Astrocyte (in vitro differentiated cells and primary cell): ENCODE measurements around the gene SPOCK2. TPM values are rescaled to one million over a fixed set of nuclear protein-coding genes. Genes with fewer than 3 reads are reported as not detected.

Experiments
- DNase-seq: peaks from one replicate; pipeline ENCODE4 v3.0.0-alpha.2; 2010; ENCODE audit warnings: low read depth
- FAIRE-seq: peaks from 2 replicates; lab custom pipeline; 2011; peaks lifted over from hg19 to GRCh38; lab: Jason Lieb, UNC
- H2AFZ ChIP-seq: 2 replicates; pipeline ENCODE4 v1.6.0; 2012; ENCODE audit warnings: low read depth, low read length, inconsistent platforms
- H3K27ac ChIP-seq: 2 replicates; pipeline ENCODE4 v1.5.1; 2011; ENCODE audit warnings: low read depth, low read length, inconsistent platforms
- H3K27me3 ChIP-seq: 2 replicates; pipeline ENCODE4 v1.6.0; 2011; ENCODE audit warnings: low read length, inconsistent platforms; ENCODE audit not compliant: insufficient read depth
- H3K36me3 ChIP-seq: 2 replicates; pipeline ENCODE4 v1.5.1; 2011; ENCODE audit warnings: low read length, inconsistent platforms; ENCODE audit not compliant: insufficient read depth
- H3K4me1 ChIP-seq: 2 replicates; pipeline ENCODE4 v1.5.1; 2011; ENCODE audit warnings: low read length, inconsistent platforms; ENCODE audit not compliant: insufficient read depth
- H3K4me2 ChIP-seq: 2 replicates; pipeline ENCODE4 v1.6.0; 2012; ENCODE audit warnings: low read length, inconsistent platforms
- H3K4me3 ChIP-seq: 2 replicates; pipeline ENCODE4 v1.5.1; 2011; ENCODE audit warnings: low read depth, mild to moderate bottlenecking, low read length, inconsistent platforms; ENCODE audit not compliant: insufficient read depth
- H3K79me2 ChIP-seq: 2 replicates; pipeline ENCODE4 v1.6.0; 2012; ENCODE audit warnings: mild to moderate bottlenecking, low read length, inconsistent platforms; ENCODE audit not compliant: insufficient read depth
- H3K9ac ChIP-seq: 2 replicates; pipeline ENCODE4 v1.6.0; 2012; ENCODE audit warnings: mild to moderate bottlenecking, low read length, inconsistent platforms
- H3K9me3 ChIP-seq: 2 replicates; pipeline ENCODE4 v1.5.1; 2012; ENCODE audit warnings: low read depth, mild to moderate bottlenecking, low read length, inconsistent platforms; ENCODE audit not compliant: insufficient read depth
- H4K20me1 ChIP-seq: 2 replicates; pipeline ENCODE4 v1.6.0; 2012; ENCODE audit warnings: low read length, inconsistent platforms; ENCODE audit not compliant: insufficient read depth
- H3K27ac Mint-ChIP-seq: one replicate; pipeline ENCODE4 v1.8.0; 2021; ENCODE audit warnings: mild to moderate bottlenecking, mixed read lengths; ENCODE audit not compliant: unreplicated experiment
- H3K27me3 Mint-ChIP-seq: one replicate; pipeline ENCODE4 v1.8.0; 2021; ENCODE audit warnings: low read depth, mixed read lengths; ENCODE audit not compliant: unreplicated experiment
- H3K36me3 Mint-ChIP-seq: one replicate; pipeline ENCODE4 v1.8.0; 2021; ENCODE audit warnings: low read depth, mixed read lengths; ENCODE audit not compliant: unreplicated experiment
- H3K4me1 Mint-ChIP-seq: one replicate; pipeline ENCODE4 v1.8.0; 2021; ENCODE audit warnings: low read depth, mixed read lengths; ENCODE audit not compliant: unreplicated experiment
- H3K4me3 Mint-ChIP-seq: one replicate; pipeline ENCODE4 v1.8.0; 2021; ENCODE audit warnings: mild to moderate bottlenecking, moderate library complexity, mixed read lengths; ENCODE audit not compliant: unreplicated experiment
- H3K9me3 Mint-ChIP-seq: one replicate; pipeline ENCODE4 v1.8.0; 2021; ENCODE audit warnings: mild to moderate bottlenecking, mixed read lengths; ENCODE audit not compliant: unreplicated experiment
- EZH2 ChIP-seq: IDR thresholded peaks from 2 replicates; pipeline ENCODE4 v1.6.1; 2012; ENCODE audit warnings: mild to moderate bottlenecking, low read length, inconsistent platforms; ENCODE audit not compliant: insufficient read depth
- total RNA-seq: library from RNA; stranded (reverse); gene quantifications from 2 replicates; pipeline ENCODE4 v1.2.1, GENCODE V29; 2021
- TF ChIP-seq, protein P1 (sequence below): IDR thresholded peaks from 2 replicates; pipeline ENCODE4 v1.5.1; 2011; ENCODE audit warnings: low read depth, mild to moderate bottlenecking, inconsistent platforms, low read length, moderate library complexity; ENCODE audit not compliant: insufficient read depth

SPOCK2 gene
- total RNA-seq, 1 donor from 2014 or later = 0.89 TPM

- Histone ChIP-seq H3K4me1 (peaks cover 7% of the 10 kb centered on the region), H3K4me2 (no peak overlapping the region), H2AFZ (no peak overlapping the region), H3K27ac (no peak overlapping the region), H3K27me3 (peaks cover 64% of the 10 kb centered on the region), H3K36me3 (no peaks in the 10 kb centered on the region), H4K20me1 (peaks cover 16% of the 10 kb centered on the region), H3K4me3 (no peak overlapping the region), H3K79me2 (no peaks in the 10 kb centered on the region), H3K9me3 (no peaks in the 10 kb centered on the region), H3K9ac (no peak overlapping the region)
- Mint-ChIP-seq H3K4me3 (no peak overlapping the region), H3K27me3 (peaks cover 40% of the 10 kb centered on the region), H3K9me3 (peaks cover 2% of the 10 kb centered on the region), H3K27ac (no peak overlapping the region), H3K36me3 (no peaks in the 10 kb centered on the region), H3K4me1 (peaks cover 14% of the 10 kb centered on the region)
- TF ChIP-seq, protein P1, sequence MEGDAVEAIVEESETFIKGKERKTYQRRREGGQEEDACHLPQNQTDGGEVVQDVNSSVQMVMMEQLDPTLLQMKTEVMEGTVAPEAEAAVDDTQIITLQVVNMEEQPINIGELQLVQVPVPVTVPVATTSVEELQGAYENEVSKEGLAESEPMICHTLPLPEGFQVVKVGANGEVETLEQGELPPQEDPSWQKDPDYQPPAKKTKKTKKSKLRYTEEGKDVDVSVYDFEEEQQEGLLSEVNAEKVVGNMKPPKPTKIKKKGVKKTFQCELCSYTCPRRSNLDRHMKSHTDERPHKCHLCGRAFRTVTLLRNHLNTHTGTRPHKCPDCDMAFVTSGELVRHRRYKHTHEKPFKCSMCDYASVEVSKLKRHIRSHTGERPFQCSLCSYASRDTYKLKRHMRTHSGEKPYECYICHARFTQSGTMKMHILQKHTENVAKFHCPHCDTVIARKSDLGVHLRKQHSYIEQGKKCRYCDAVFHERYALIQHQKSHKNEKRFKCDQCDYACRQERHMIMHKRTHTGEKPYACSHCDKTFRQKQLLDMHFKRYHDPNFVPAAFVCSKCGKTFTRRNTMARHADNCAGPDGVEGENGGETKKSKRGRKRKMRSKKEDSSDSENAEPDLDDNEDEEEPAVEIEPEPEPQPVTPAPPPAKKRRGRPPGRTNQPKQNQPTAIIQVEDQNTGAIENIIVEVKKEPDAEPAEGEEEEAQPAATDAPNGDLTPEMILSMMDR = no peak
- no peak for TF ChIP-seq EZH2
- DNase-seq (no peak), FAIRE-seq (no peak)
These were observed 681 bp upstream of the SPOCK2 start for GRCh38 chr10:72088889-72089575.

- H3K27me3 ChIP-seq = peaks cover 61% of the 10 kb centered on the region
- H3K9ac ChIP-seq = no peak overlapping the region
- peak overlapping the region; percentile 17 for H3K4me3 ChIP-seq
- H3K4me3 Mint-ChIP-seq = no peak overlapping the region
- peaks cover 7% of the 10 kb centered on the region for H3K4me1 ChIP-seq
- peaks cover 2% of the 10 kb centered on the region for H3K9me3 Mint-ChIP-seq
- no peak overlapping the region for H3K27ac Mint-ChIP-seq
- H3K4me1 Mint-ChIP-seq = peaks cover 11% of the 10 kb centered on the region
- H3K4me2 ChIP-seq = peak overlapping the region; percentile 68
- DNase-seq (no peak), FAIRE-seq (no peak)
- H2AFZ ChIP-seq = no peak overlapping the region
- peaks cover 15% of the 10 kb centered on the region for H4K20me1 ChIP-seq
- H3K27me3 Mint-ChIP-seq = peaks cover 50% of the 10 kb centered on the region
- H3K79me2 ChIP-seq = no peaks in the 10 kb centered on the region
- H3K9me3 ChIP-seq = no peaks in the 10 kb centered on the region
- H3K27ac ChIP-seq = no peak overlapping the region
- H3K36me3 Mint-ChIP-seq = no peaks in the 10 kb centered on the region
- peak; percentile 95 for TF ChIP-seq EZH2
- TF ChIP-seq, protein P1 = no peak
- no peaks in the 10 kb centered on the region for H3K36me3 ChIP-seq
These were observed 871 bp downstream of the SPOCK2 start for GRCh38 chr10:72087392-72087968.
